Raji (cell line): Measurements from ENCODE around the gene EFEMP2.

Source experiments
- POLR2A ChIP-seq: IDR thresholded peaks from 2 replicates; pipeline ENCODE4 v1.6.1; 2011; ENCODE audit warnings: low read depth, low read length, control low read depth; ENCODE audit not compliant: insufficient read depth

Gene EFEMP2

GRCh38 chr11:65849366-65849765 lies 23.2 kb downstream of the EFEMP2 start:
- TF ChIP-seq POLR2A: no peak

- TF ChIP-seq POLR2A: no peak
Measured at GRCh38 chr11:65847746-65848145, 24.9 kb downstream of the EFEMP2 start.

- no peak for TF ChIP-seq POLR2A
Measured at GRCh38 chr11:65844231-65844872, 28.2 kb downstream of the EFEMP2 start.

- no peak for TF ChIP-seq POLR2A
Measured at GRCh38 chr11:65843811-65844210, 28.8 kb downstream of the EFEMP2 start.

GRCh38 chr11:65842144-65842543 lies 30.5 kb downstream of the EFEMP2 start:
- no peak for TF ChIP-seq POLR2A

- TF ChIP-seq POLR2A: no peak
Measured at GRCh38 chr11:65834202-65834601, 38.4 kb downstream of the EFEMP2 start.

GRCh38 chr11:65833297-65834030 lies 39.1 kb downstream of the EFEMP2 start, which contains the start of gene SNX32:
Gene SNX32 (plus strand): TSS chr11:65833963. CDS start chr11:65834066, 103 bp downstream.
- TF ChIP-seq POLR2A: peak; percentile 34

- TF ChIP-seq POLR2A: no peak
Measured at GRCh38 chr11:65829459-65829858, 43.1 kb downstream of the EFEMP2 start.

GRCh38 chr11:65826984-65827735 lies 45.4 kb downstream of the EFEMP2 start:
- TF ChIP-seq POLR2A: no peak

GRCh38 chr11:65822776-65823528 lies 49.6 kb downstream of the EFEMP2 start:
- no peak for TF ChIP-seq POLR2A

GRCh38 chr11:65821107-65821506 lies 51.5 kb downstream of the EFEMP2 start:
- TF ChIP-seq POLR2A: no peak

GRCh38 chr11:65817835-65818680 lies 54.5 kb downstream of the EFEMP2 start:
- TF ChIP-seq POLR2A: peak; percentile 72

- TF ChIP-seq POLR2A: no peak
Measured at GRCh38 chr11:65817312-65817834, 55.2 kb downstream of the EFEMP2 start.

- TF ChIP-seq POLR2A: no peak
Measured at GRCh38 chr11:65816696-65817095, 55.9 kb downstream of the EFEMP2 start.
